Nephron (organoid): ENCODE results near the gene IGF2BP1.
"Not testable (repeated sequence)": the region's sequence is repeated elsewhere in the genome, so short reads cannot be mapped to it uniquely, and the experiment has no call there.

Source experiments
- H3K27ac Mint-ChIP-seq, 3 experiments: 2 replicates each; pipeline ENCODE4 v1.8.0; 2020; ENCODE audit warnings: mixed read lengths in 3 of 3, mild to moderate bottlenecking in 2 of 3, moderate library complexity in 1 of 3
- H3K27me3 Mint-ChIP-seq: 2 replicates; pipeline ENCODE4 v1.8.0; 2021; ENCODE audit warnings: low read depth, mild to moderate bottlenecking, moderate library complexity, mixed read lengths
- H3K36me3 Mint-ChIP-seq: 2 replicates; pipeline ENCODE4 v1.8.0; 2020; ENCODE audit warnings: low read depth, mixed read lengths
- H3K4me1 Mint-ChIP-seq: 2 replicates; pipeline ENCODE4 v1.8.0; 2020; ENCODE audit warnings: mixed read lengths
- H3K4me3 Mint-ChIP-seq, 3 experiments: 2 replicates each; pipeline ENCODE4 v1.8.0; 2020; ENCODE audit warnings: mild to moderate bottlenecking in 3 of 3, mixed read lengths in 3 of 3, moderate library complexity in 2 of 3
- H3K9me3 Mint-ChIP-seq: 2 replicates; pipeline ENCODE4 v1.8.0; 2020; ENCODE audit warnings: mixed read lengths
- CTCF ChIP-seq, 3 experiments: fragments of 200-600 bp; sonication (generic); IDR thresholded peaks; one replicate each; pipeline ENCODE4 v1.5.0; 2021; ENCODE audit warnings: antibody characterized with exemption in 3 of 3; ENCODE audit not compliant: unreplicated experiment in 3 of 3

The IGF2BP1 gene

GRCh38 chr17:49018748-49019147 lies 21.6 kb downstream of the IGF2BP1 start:
- H3K4me3 Mint-ChIP-seq, result no peak overlapping the region
- no peak for TF ChIP-seq CTCF (IDR thresholded peaks at IDR 0.05; ENCODE audit: unreplicated experiment in 3 of 3)
- no peaks in the 10 kb centered on the region for H3K9me3 Mint-ChIP-seq
- peaks cover 75% of the 10 kb centered on the region for H3K4me1 Mint-ChIP-seq
- peak overlapping the region in 2 of 3 experiments; percentile 32 to 67 for H3K27ac Mint-ChIP-seq
- peaks cover 26% of the 10 kb centered on the region for H3K36me3 Mint-ChIP-seq
- H3K27me3 Mint-ChIP-seq, result no peaks in the 10 kb centered on the region

GRCh38 chr17:49020609-49021008 lies 23.4 kb downstream of the IGF2BP1 start:
- H3K36me3 Mint-ChIP-seq, result peaks cover 31% of the 10 kb centered on the region
- H3K4me3 Mint-ChIP-seq, result no peak overlapping the region
- H3K27ac Mint-ChIP-seq, result peak overlapping the region; percentile 87 to 93 (median 90)

GRCh38 chr17:49021095-49021767 lies 24.0 kb downstream of the IGF2BP1 start:
- TF ChIP-seq CTCF (IDR thresholded peaks at IDR 0.05; ENCODE audit: unreplicated experiment in 3 of 3), result no peak
- Mint-ChIP-seq H3K9me3 (no peaks in the 10 kb centered on the region), H3K27me3 (no peaks in the 10 kb centered on the region), H3K36me3 (peaks cover 25% of the 10 kb centered on the region), H3K4me3 (peak overlapping the region; percentile 28 to 60 (median 32)), H3K27ac (peak overlapping the region; percentile 93 to 97 (median 96)), H3K4me1 (peaks cover 58% of the 10 kb centered on the region)

More at GRCh38 chr17:49020609-49021008, 23.4 kb downstream of the IGF2BP1 start:
- no peaks in the 10 kb centered on the region for H3K9me3 Mint-ChIP-seq
- H3K27me3 Mint-ChIP-seq, result no peaks in the 10 kb centered on the region
- peaks cover 64% of the 10 kb centered on the region for H3K4me1 Mint-ChIP-seq
- no peak for TF ChIP-seq CTCF (IDR thresholded peaks at IDR 0.05; ENCODE audit: unreplicated experiment in 3 of 3)

- no peaks in the 10 kb centered on the region for H3K9me3 Mint-ChIP-seq
- peaks cover 26% of the 10 kb centered on the region for H3K36me3 Mint-ChIP-seq
- peaks cover 53% of the 10 kb centered on the region for H3K4me1 Mint-ChIP-seq
- TF ChIP-seq CTCF (IDR thresholded peaks at IDR 0.05; ENCODE audit: unreplicated experiment in 3 of 3), result no peak
- H3K27me3 Mint-ChIP-seq, result no peaks in the 10 kb centered on the region
- H3K4me3 Mint-ChIP-seq, result peak overlapping the region in 1 of 3 experiments; percentile 32
- H3K27ac Mint-ChIP-seq, result peak overlapping the region; percentile 93 to 97 (median 96)
These were observed 24.6 kb downstream of the IGF2BP1 start for GRCh38 chr17:49021768-49022103.

GRCh38 chr17:49022391-49022941 lies 25.3 kb downstream of the IGF2BP1 start:
- no peak for TF ChIP-seq CTCF (IDR thresholded peaks at IDR 0.05; ENCODE audit: unreplicated experiment in 3 of 3)
- Mint-ChIP-seq H3K4me1 (peaks cover 46% of the 10 kb centered on the region), H3K4me3 (peak overlapping the region; percentile 20 to 58 (median 23)), H3K27me3 (no peaks in the 10 kb centered on the region), H3K27ac (peak overlapping the region; percentile 93 to 97 (median 96)), H3K9me3 (no peaks in the 10 kb centered on the region), H3K36me3 (peaks cover 29% of the 10 kb centered on the region)

- no peak overlapping the region for H3K4me3 Mint-ChIP-seq
- no peaks in the 10 kb centered on the region for H3K9me3 Mint-ChIP-seq
- H3K36me3 Mint-ChIP-seq, result peaks cover 39% of the 10 kb centered on the region
- peak overlapping the region in 2 of 3 experiments; percentile 59 to 60 for H3K27ac Mint-ChIP-seq
- no peak for TF ChIP-seq CTCF (IDR thresholded peaks at IDR 0.05; ENCODE audit: unreplicated experiment in 3 of 3)
- H3K4me1 Mint-ChIP-seq, result peaks cover 35% of the 10 kb centered on the region
- no peaks in the 10 kb centered on the region for H3K27me3 Mint-ChIP-seq
These were observed 27.3 kb downstream of the IGF2BP1 start for GRCh38 chr17:49024523-49024922.

- not testable (repeated sequence) for H3K4me3 Mint-ChIP-seq, H3K9me3 Mint-ChIP-seq, H3K27me3 Mint-ChIP-seq
- Mint-ChIP-seq H3K36me3 (peaks cover 54% of the 10 kb centered on the region), H3K4me1 (peaks cover 23% of the 10 kb centered on the region), H3K27ac (peak overlapping the region in 1 of 3 experiments; percentile 14)
These were observed 29.3 kb downstream of the IGF2BP1 start for GRCh38 chr17:49026447-49026846.
